Skeletal muscle cell (primary cell): Measurements from ENCODE around the gene INHBA.

ENCODE experiments used
- DNase-seq: peaks from one replicate; pipeline ENCODE4 v3.0.0-alpha.2; 2010; ENCODE audit warnings: low read depth
- H3K4me3 ChIP-seq: 2 replicates; pipeline ENCODE4 v1.5.1; 2011; ENCODE audit warnings: low read depth, mild to moderate bottlenecking, control low read depth, low read length, moderate library complexity

Gene INHBA

GRCh38 chr7:41702635-41703371, at the start of gene INHBA:
Gene INHBA (minus strand): TSS chr7:41703090. CDS start chr7:41700374, 2,716 bp downstream.
- DNase-seq: peak; percentile 86
- H3K4me3 ChIP-seq: peak within 1 kb of the TSS; percentile 74

- DNase-seq: no peak
- no peak overlapping the region for H3K4me3 ChIP-seq
Measured at GRCh38 chr7:41752615-41753014, 49.7 kb upstream of the INHBA start.

- no peak for DNase-seq
- H3K4me3 ChIP-seq: no peak overlapping the region
Measured at GRCh38 chr7:41750661-41751540, 48.0 kb upstream of the INHBA start.

GRCh38 chr7:41747961-41748360, 45.1 kb upstream of the INHBA start:
- no peak for DNase-seq
- no peak overlapping the region for H3K4me3 ChIP-seq

GRCh38 chr7:41745451-41745850, 42.6 kb upstream of the INHBA start:
- no peak for DNase-seq
- no peak overlapping the region for H3K4me3 ChIP-seq

- H3K4me3 ChIP-seq: no peak overlapping the region
- no peak for DNase-seq
Measured at GRCh38 chr7:41744161-41744560, 41.3 kb upstream of the INHBA start.

GRCh38 chr7:41742401-41743020, 39.6 kb upstream of the INHBA start:
- DNase-seq: no peak
- no peak overlapping the region for H3K4me3 ChIP-seq

- no peak overlapping the region for H3K4me3 ChIP-seq
- DNase-seq: no peak
Measured at GRCh38 chr7:41738806-41739205, 35.9 kb upstream of the INHBA start.

- H3K4me3 ChIP-seq: no peak overlapping the region
- DNase-seq: no peak
Measured at GRCh38 chr7:41738336-41738735, 35.4 kb upstream of the INHBA start.

- H3K4me3 ChIP-seq: no peak overlapping the region
- DNase-seq: no peak
Measured at GRCh38 chr7:41735206-41735605, 32.3 kb upstream of the INHBA start.

- DNase-seq: no peak
- no peak overlapping the region for H3K4me3 ChIP-seq
Measured at GRCh38 chr7:41732843-41733306, 30.0 kb upstream of the INHBA start.

GRCh38 chr7:41732436-41732785, 29.5 kb upstream of the INHBA start:
- no peak overlapping the region for H3K4me3 ChIP-seq
- DNase-seq: no peak

GRCh38 chr7:41731493-41732435, 28.9 kb upstream of the INHBA start:
- DNase-seq: no peak
- no peak overlapping the region for H3K4me3 ChIP-seq

GRCh38 chr7:41730668-41731067, 27.8 kb upstream of the INHBA start:
- DNase-seq: no peak
- no peak overlapping the region for H3K4me3 ChIP-seq

- DNase-seq: no peak
- H3K4me3 ChIP-seq: no peak overlapping the region
Measured at GRCh38 chr7:41730161-41730560, 27.3 kb upstream of the INHBA start.

GRCh38 chr7:41729059-41729458, 26.2 kb upstream of the INHBA start:
- DNase-seq: no peak
- H3K4me3 ChIP-seq: no peak overlapping the region

GRCh38 chr7:41725013-41725412, 22.1 kb upstream of the INHBA start:
- no peak overlapping the region for H3K4me3 ChIP-seq
- no peak for DNase-seq

- H3K4me3 ChIP-seq: no peak overlapping the region
- DNase-seq: no peak
Measured at GRCh38 chr7:41720886-41721285, 18.0 kb upstream of the INHBA start.

GRCh38 chr7:41720046-41720445, 17.2 kb upstream of the INHBA start:
- no peak for DNase-seq

More at GRCh38 chr7:41720046-41720445, 17.2 kb upstream of the INHBA start:
- no peak overlapping the region for H3K4me3 ChIP-seq
